ENCODE data around the gene WNT10A. TPM values are rescaled to one million over a fixed set of nuclear protein-coding genes. Genes with fewer than 3 reads are reported as not detected.

WNT10A gene
- total and polyA plus RNA-seq, 2 donors (not counting 1 experiment from before 2014, with no cell fraction given), result 15.2 to 36.6 TPM

DNA sequence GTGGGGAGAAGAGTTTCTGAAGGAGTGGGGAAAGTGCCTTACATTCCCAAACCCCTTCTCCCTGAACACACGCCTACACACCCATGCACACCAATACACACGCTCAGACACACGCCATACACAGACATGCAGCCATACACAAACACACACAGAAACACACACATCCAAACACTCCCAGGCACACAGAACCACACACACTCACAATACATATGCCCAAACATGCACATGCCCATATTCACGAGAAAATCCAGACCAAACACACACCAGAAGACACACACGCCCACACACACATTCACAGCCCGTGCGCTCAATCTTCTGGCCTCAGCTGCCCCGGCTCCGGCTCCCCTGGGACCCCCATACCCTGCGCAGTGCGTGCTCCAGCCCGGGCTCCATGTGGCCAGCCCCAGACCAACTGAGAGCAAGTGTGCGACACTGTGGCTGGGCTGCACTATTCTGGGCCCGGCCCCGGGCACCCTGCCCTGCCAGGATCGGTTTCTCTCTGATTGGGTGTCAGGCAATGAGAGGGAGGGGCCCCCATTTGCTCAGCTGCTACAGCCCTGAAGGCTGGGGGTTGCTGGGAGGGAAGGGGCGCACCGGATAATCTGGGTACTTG is 49.2 kb upstream of the WNT10A start, which contains the start of gene PRKAG3:
TSS of gene PRKAG3 (minus strand) at position 426 of the 613 bp plus-strand sequence.
- Mint-ChIP-seq H3K27me3 (peaks cover 45% of the 10 kb centered on the region), H3K9me3 (ENCODE audit: insufficient read depth) (no peaks in the 10 kb centered on the region), H3K4me3 (no peak within 1 kb of the TSS), H3K4me1 (no peaks in the 10 kb centered on the region), H3K27ac (no peak within 1 kb of the TSS)
- ATAC-seq (ENCODE audit: low read depth), result no peak
- no peaks in the 10 kb centered on the region for H3K9me3 ChIP-seq (ENCODE audit: control extremely low read depth in 1 of 3, control insufficient read depth in 2 of 3, insufficient read depth in 1 of 3, low read length in 2 of 3)
- WGBS (ENCODE audit: insufficient coverage), result 90% methylated on average over 13 of the region's 18 CpGs
- H3K9ac ChIP-seq (ENCODE audit: low read length), result no peak within 1 kb of the TSS
- intact Hi-C loops (cut with micrococcal nuclease), result no loop called here
- H3K27ac ChIP-seq (ENCODE audit: low read length in 2 of 2), result no peak within 1 kb of the TSS
- no peaks in the 10 kb centered on the region for H3K4me1 ChIP-seq (ENCODE audit: control insufficient read depth in 2 of 2, insufficient read depth in 2 of 2, low read length in 2 of 2)
- H4K20me1 ChIP-seq (ENCODE audit: control insufficient read depth, insufficient read depth, low read length, poor library complexity, severe bottlenecking), result no peaks in the 10 kb centered on the region
- TF ChIP-seq EZH2 (IDR thresholded peaks at IDR 0.05; ENCODE audit: borderline replicate concordance, insufficient read depth, low read depth, low read length, poor library complexity, severe bottlenecking), result no peak
- TF ChIP-seq, protein P1, sequence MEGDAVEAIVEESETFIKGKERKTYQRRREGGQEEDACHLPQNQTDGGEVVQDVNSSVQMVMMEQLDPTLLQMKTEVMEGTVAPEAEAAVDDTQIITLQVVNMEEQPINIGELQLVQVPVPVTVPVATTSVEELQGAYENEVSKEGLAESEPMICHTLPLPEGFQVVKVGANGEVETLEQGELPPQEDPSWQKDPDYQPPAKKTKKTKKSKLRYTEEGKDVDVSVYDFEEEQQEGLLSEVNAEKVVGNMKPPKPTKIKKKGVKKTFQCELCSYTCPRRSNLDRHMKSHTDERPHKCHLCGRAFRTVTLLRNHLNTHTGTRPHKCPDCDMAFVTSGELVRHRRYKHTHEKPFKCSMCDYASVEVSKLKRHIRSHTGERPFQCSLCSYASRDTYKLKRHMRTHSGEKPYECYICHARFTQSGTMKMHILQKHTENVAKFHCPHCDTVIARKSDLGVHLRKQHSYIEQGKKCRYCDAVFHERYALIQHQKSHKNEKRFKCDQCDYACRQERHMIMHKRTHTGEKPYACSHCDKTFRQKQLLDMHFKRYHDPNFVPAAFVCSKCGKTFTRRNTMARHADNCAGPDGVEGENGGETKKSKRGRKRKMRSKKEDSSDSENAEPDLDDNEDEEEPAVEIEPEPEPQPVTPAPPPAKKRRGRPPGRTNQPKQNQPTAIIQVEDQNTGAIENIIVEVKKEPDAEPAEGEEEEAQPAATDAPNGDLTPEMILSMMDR (IDR thresholded peaks at IDR 0.05), result no peak
- no peak within 1 kb of the TSS for H3K4me3 ChIP-seq (ENCODE audit: control extremely low read depth in 1 of 5, extremely low read depth in 1 of 5, insufficient read depth in 1 of 5, low read depth in 2 of 5, low read length in 4 of 5)
- CTCF ChIA-PET, result no interaction called here
- H3K27me3 ChIP-seq (replicated peaks in 1 of 4; ENCODE audit: control extremely low read depth in 1 of 4, control insufficient read depth in 3 of 4, insufficient read depth in 4 of 4, low read length in 3 of 4), result peaks cover 0 to 27% (median 8%) of the 10 kb centered on the region in 4 experiments
- H3K79me2 ChIP-seq (ENCODE audit: control insufficient read depth, insufficient read depth, low read length), result no peaks in the 10 kb centered on the region
- H2AFZ ChIP-seq (ENCODE audit: insufficient read depth, low read depth, low read length, poor library complexity, severe bottlenecking), result no peak within 1 kb of the TSS
- H3K4me2 ChIP-seq (replicated peaks; ENCODE audit: low read depth, low read length, poor library complexity, severe bottlenecking), result no peak within 1 kb of the TSS
- H3K36me3 ChIP-seq (replicated peaks in 1 of 2; ENCODE audit: control extremely low read depth in 1 of 2, control insufficient read depth in 1 of 2, extremely low read depth in 1 of 2, insufficient read depth in 2 of 2, low read length in 1 of 2), result no peaks in the 10 kb centered on the region
- POLR2A ChIA-PET, result no interaction called here
- no peak for DNase-seq

DNA sequence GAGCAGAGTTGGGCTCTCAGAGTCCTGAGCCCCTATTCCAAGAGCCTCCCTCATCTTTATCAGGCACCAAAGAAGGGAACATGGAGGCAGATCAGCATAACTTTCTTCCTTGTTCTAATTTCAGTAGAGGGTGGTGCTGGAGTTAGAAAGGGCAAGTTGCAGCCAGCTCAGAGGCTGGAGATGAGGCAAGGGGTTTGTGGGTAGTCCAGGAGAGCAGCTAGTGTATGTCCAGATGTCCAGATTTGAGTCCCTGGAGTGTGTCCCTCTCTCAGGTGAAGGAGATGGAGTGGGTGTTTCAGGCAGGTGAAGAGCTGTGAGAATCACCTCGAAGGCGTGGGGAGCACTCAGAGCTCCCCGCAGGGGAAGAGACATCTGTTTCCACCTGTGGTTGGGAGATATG is 48.6 kb upstream of the WNT10A start:
- Histone ChIP-seq H3K27ac (ENCODE audit: low read length in 2 of 2) (no peak overlapping the region), H3K9me3 (ENCODE audit: control extremely low read depth in 1 of 3, control insufficient read depth in 2 of 3, insufficient read depth in 1 of 3, low read length in 2 of 3) (no peaks in the 10 kb centered on the region), H3K4me1 (ENCODE audit: control insufficient read depth in 2 of 2, insufficient read depth in 2 of 2, low read length in 2 of 2) (no peaks in the 10 kb centered on the region), H3K4me3 (ENCODE audit: control extremely low read depth in 1 of 5, extremely low read depth in 1 of 5, insufficient read depth in 1 of 5, low read depth in 2 of 5, low read length in 4 of 5) (no peak overlapping the region), H3K27me3 (replicated peaks in 1 of 4; ENCODE audit: control extremely low read depth in 1 of 4, control insufficient read depth in 3 of 4, insufficient read depth in 4 of 4, low read length in 3 of 4) (peaks cover 0 to 28% (median 8%) of the 10 kb centered on the region in 4 experiments), H3K4me2 (replicated peaks; ENCODE audit: low read depth, low read length, poor library complexity, severe bottlenecking) (no peak overlapping the region), H3K9ac (ENCODE audit: low read length) (no peak overlapping the region), H4K20me1 (ENCODE audit: control insufficient read depth, insufficient read depth, low read length, poor library complexity, severe bottlenecking) (no peaks in the 10 kb centered on the region), H3K79me2 (ENCODE audit: control insufficient read depth, insufficient read depth, low read length) (no peaks in the 10 kb centered on the region), H3K36me3 (replicated peaks in 1 of 2; ENCODE audit: control extremely low read depth in 1 of 2, control insufficient read depth in 1 of 2, extremely low read depth in 1 of 2, insufficient read depth in 2 of 2, low read length in 1 of 2) (no peaks in the 10 kb centered on the region), H2AFZ (ENCODE audit: insufficient read depth, low read depth, low read length, poor library complexity, severe bottlenecking) (no peak overlapping the region)
- intact Hi-C loops (cut with micrococcal nuclease), result no loop called here
- TF ChIP-seq EZH2 (IDR thresholded peaks at IDR 0.05; ENCODE audit: borderline replicate concordance, insufficient read depth, low read depth, low read length, poor library complexity, severe bottlenecking), result no peak
- TF ChIP-seq, protein P1 (IDR thresholded peaks at IDR 0.05), result no peak
- Mint-ChIP-seq H3K27me3 (peaks cover 47% of the 10 kb centered on the region), H3K4me3 (no peak overlapping the region), H3K4me1 (no peaks in the 10 kb centered on the region), H3K27ac (no peak overlapping the region), H3K9me3 (ENCODE audit: insufficient read depth) (peaks cover under 1% of the 10 kb centered on the region)
- DNase-seq, result no peak
- WGBS (ENCODE audit: insufficient coverage), result 83% methylated on average over 3 of the region's 3 CpGs
- POLR2A ChIA-PET, result no interaction called here
- ATAC-seq (ENCODE audit: low read depth), result no peak
- CTCF ChIA-PET, result no interaction called here
